GM21390 (cell line): ENCODE measurements around the gene ZKSCAN8.

Source experiments
- ATAC-seq: cut with Tn5 transposase; IDR thresholded peaks from one replicate; pipeline ENCODE4 v1.9.1; 2021; ENCODE audit not compliant: unreplicated experiment

Gene ZKSCAN8

DNA sequence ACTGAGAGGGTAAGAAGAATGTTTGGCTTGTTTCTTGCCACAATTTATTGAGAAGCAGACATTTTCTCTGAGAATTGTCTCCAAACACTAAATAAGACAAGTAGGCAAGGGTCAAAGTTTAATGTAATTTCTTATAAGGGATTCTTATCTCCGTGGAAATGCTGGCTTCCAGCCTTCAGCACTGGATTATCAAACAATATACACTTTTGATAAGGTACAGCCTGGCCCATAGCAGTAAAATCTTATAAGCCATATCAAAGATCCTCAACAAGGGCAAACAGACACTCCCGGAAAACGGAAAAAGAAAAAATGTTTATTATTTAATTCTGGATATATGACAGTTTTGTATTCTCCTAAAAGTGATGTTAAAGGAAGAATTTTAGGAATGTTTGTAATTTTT is 64.8 kb downstream of the ZKSCAN8 start:
- ATAC-seq, result no peak

DNA sequence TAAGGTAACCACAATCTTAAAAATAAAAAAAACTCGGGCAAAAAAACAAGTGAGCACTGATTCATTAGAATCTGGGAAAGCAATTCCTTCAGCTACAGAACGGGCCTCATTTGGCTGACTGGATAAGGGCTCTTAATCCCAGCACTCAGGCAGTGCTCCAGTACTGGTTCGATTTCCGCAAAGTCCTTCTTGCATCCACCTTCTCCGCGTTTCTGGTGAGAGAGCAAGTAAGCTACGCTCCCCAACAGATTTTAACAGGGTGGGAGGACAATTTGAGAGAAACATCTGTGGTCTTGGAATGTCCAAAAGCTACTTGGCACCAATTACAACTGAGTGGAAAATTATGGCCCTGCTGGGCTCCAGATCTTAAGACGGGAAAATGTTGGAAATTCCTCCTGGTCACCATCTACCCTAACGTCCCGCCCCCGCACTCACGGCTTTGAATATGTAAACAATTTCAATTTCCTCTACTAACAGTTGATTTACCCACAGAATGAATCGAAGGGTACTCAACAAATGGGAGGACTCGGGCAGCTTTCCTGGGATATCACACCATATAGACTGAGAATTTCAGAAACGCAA is 65.3 kb downstream of the ZKSCAN8 start:
- ATAC-seq, result no peak

GRCh38 chr6:28207510-28208110 is 65.9 kb downstream of the ZKSCAN8 start:
- ATAC-seq, result no peak

GRCh38 chr6:28208111-28208659 is 66.5 kb downstream of the ZKSCAN8 start:
- no peak for ATAC-seq
